Spleen (tissue), 11 donors: ENCODE data around the gene HSPB2. TPM values are rescaled to one million over a fixed set of nuclear protein-coding genes. Genes with fewer than 3 reads are reported as not detected.
"Not testable (repeated sequence)": the region's sequence is repeated elsewhere in the genome, so short reads cannot be mapped to it uniquely, and the experiment has no call there.

Source experiments
- DNase-seq: peaks from one replicate; pipeline ENCODE4 v3.0.0-alpha.2; 2020
- H3K27ac ChIP-seq, 8 donors: fragments of 200-600 bp; sonication (generic) in 7 of 8; 1 replicate in 4 of 8; 2 replicates in 4 of 8; pipeline versions ENCODE4 v1.5.0 to v1.8.0; 2016 to 2021; ENCODE audit warnings: inconsistent platforms in 4 of 8, mild to moderate bottlenecking in 4 of 8, moderate library complexity in 1 of 8
- H3K27me3 ChIP-seq, 7 donors: fragments of 200-600 bp; sonication (generic) in 6 of 7; replicated peaks in 1 of 7; 1 replicate in 4 of 7; 2 replicates in 3 of 7; pipeline versions ENCODE4 v1.5.0 to v1.8.0; 2016 to 2021; ENCODE audit warnings: inconsistent platforms in 3 of 7, mild to moderate bottlenecking in 1 of 7
- H3K36me3 ChIP-seq, 6 donors: fragments of 200-600 bp; sonication (generic) in 5 of 6; 1 replicate in 4 of 6; 2 replicates in 2 of 6; pipeline versions ENCODE4 v1.5.0 to v1.8.0; 2016 to 2021; ENCODE audit warnings: inconsistent platforms in 2 of 6
- H3K4me1 ChIP-seq, 6 donors: fragments of 200-600 bp; sonication (generic) in 5 of 6; 1 replicate in 3 of 6; 2 replicates in 3 of 6; pipeline versions ENCODE4 v1.5.0 to v1.8.0; 2016 to 2021; ENCODE audit warnings: inconsistent platforms in 3 of 6
- H3K4me3 ChIP-seq, 8 donors: fragments of 200-600 bp; sonication (generic) in 7 of 8; 1 replicate in 4 of 8; 2 replicates in 4 of 8; pipeline versions ENCODE4 v1.5.0 to v1.8.0; 2016 to 2021; ENCODE audit warnings: inconsistent platforms in 4 of 8, mild to moderate bottlenecking in 4 of 8, moderate library complexity in 2 of 8
- H3K9me3 ChIP-seq, 8 donors: fragments of 200-600 bp; sonication (generic) in 7 of 8; 1 replicate in 4 of 8; 2 replicates in 4 of 8; pipeline versions ENCODE4 v1.5.0 to v1.8.0; 2016 to 2021; ENCODE audit warnings: inconsistent platforms in 4 of 8
- POLR2A ChIP-seq, 3 donors: fragments of 450-650 bp; IDR thresholded peaks; one replicate each; pipeline ENCODE4 v1.5.1; 2017; ENCODE audit warnings: antibody characterized with exemption in 3 of 3, mild to moderate bottlenecking in 1 of 3
- POLR2AphosphoS5 ChIP-seq, 3 donors: sonication (generic); formaldehyde crosslinking; IDR thresholded peaks; one replicate each; pipeline ENCODE4 v1.5.1; 2017; ENCODE audit warnings: antibody characterized with exemption in 3 of 3
- WGBS, 5 donors: extraction: QIAGEN DNeasy Blood & Tissue Kit in 3 of 5; methylation state at CpG; one replicate each; pipeline versions ENCODE4 v1.1.5 to v1.1.7; 2013 to 2018; 5-methylcytosine and 5-hydroxymethylcytosine counted together
- intact Hi-C: fragments of 100-400 bp; cut with DNase I; formaldehyde crosslinking; loops from one replicate; pipeline ENCODE4 v1.15.0; 2023; ENCODE audit warnings: low total_unique reads
- polyA plus RNA-seq, 3 donors: library from polyadenylated mRNA; stranded (reverse); fragments of 200-250 nt; gene quantifications; one replicate each; pipeline ENCODE4 v1.2.1, GENCODE V29; 2013
- total RNA-seq, 7 donors: library from RNA; depleted of rRNA in 3 of 7; stranded (reverse); fragments of >200 nt in 3 of 7; fragmentation: NEBNext Ultra II Directional in 4 of 7; extraction: Animal tissue kit (Norgen Biotek cat#: 25700) in 4 of 7; gene quantifications; one replicate each; pipeline versions ENCODE4 v1.1.0 to v1.2.1, GENCODE V29; 2016 to 2021
- TF ChIP-seq, protein P1 (sequence below), 11 experiments: fragments of 200-600 bp in 7 of 11; fragments of 450-650 bp in 4 of 11; sonication (generic) in 4 of 11; IDR thresholded peaks in 8 of 11; conservative IDR thresholded peaks in 3 of 11; 1 replicate in 7 of 11; 2 replicates in 4 of 11; pipeline versions ENCODE4 v1.4.0 to v1.8.0; 2016 to 2021; ENCODE audit warnings: antibody characterized with exemption in 11 of 11, inconsistent platforms in 4 of 11, mild to moderate bottlenecking in 1 of 11
- donor health status: healthy with polysubstance abuse.
- donor health status: DM: no; HTN: no; CAD: no; lungs with moderate emphysema.
- donor health status: DM: no; HTN: no; CAD: no.
- donor health status: Bipolar disorder and iron deficiency.
- donor health status: healthy.
- donor health status: DM: no; HTN: no; CAD: no.
- donor health status: DM: yes; HTN: yes; CAD: no.

HSPB2 gene
- total and polyA plus RNA-seq, 10 donors, result 0.60 to 6.0 (median 1.8) TPM; not detected in 2

DNA sequence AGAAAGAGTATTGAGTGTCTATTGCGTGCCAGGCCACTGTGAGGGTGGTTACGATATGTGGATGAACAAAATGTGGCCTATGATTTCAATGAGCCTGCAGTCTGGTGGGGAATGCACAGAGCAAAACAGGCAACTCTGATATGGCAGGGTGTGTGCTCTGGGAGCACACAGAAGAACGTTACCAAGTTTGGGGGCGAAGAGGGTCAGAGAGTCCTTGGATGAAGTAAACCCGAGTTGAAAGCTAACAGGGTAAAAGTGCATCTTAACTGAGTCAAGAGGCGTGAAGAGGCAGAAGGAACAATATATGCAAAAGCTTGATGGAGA lies 32.9 kb upstream of the HSPB2 start:
- H3K4me1 ChIP-seq, result peaks cover 8 to 30% (median 17%) of the 10 kb centered on the region in 6 donors
- 50 to 54% (median 54%) methylated on average over 6 of the region's 6 CpGs for WGBS, 5 donors
- no peaks in the 10 kb centered on the region for H3K9me3 ChIP-seq
- intact Hi-C loops, result loop anchor here (2.0 kb wide), 1 partner anchor 47 kb away; no protein-coding TSS in a partner anchor
- peak overlapping the region; percentile 93 to 97 (median 96) for H3K27ac ChIP-seq
- DNase-seq, result no peak
- H3K36me3 ChIP-seq, result peaks cover 0 to 33% (median 8%) of the 10 kb centered on the region in 6 donors
- no peaks in the 10 kb centered on the region for H3K27me3 ChIP-seq
- H3K4me3 ChIP-seq, result peak overlapping the region; percentile 32 to 82 (median 68)
- TF ChIP-seq POLR2AphosphoS5 (IDR thresholded peaks at IDR 0.05) (no peak), POLR2A (IDR thresholded peaks at IDR 0.05) (no peak)
- TF ChIP-seq, protein P1, sequence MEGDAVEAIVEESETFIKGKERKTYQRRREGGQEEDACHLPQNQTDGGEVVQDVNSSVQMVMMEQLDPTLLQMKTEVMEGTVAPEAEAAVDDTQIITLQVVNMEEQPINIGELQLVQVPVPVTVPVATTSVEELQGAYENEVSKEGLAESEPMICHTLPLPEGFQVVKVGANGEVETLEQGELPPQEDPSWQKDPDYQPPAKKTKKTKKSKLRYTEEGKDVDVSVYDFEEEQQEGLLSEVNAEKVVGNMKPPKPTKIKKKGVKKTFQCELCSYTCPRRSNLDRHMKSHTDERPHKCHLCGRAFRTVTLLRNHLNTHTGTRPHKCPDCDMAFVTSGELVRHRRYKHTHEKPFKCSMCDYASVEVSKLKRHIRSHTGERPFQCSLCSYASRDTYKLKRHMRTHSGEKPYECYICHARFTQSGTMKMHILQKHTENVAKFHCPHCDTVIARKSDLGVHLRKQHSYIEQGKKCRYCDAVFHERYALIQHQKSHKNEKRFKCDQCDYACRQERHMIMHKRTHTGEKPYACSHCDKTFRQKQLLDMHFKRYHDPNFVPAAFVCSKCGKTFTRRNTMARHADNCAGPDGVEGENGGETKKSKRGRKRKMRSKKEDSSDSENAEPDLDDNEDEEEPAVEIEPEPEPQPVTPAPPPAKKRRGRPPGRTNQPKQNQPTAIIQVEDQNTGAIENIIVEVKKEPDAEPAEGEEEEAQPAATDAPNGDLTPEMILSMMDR (IDR thresholded peaks at IDR 0.05 in 8 of 11, conservative IDR thresholded peaks at IDR 0.05 in 3 of 11), result no peak

DNA sequence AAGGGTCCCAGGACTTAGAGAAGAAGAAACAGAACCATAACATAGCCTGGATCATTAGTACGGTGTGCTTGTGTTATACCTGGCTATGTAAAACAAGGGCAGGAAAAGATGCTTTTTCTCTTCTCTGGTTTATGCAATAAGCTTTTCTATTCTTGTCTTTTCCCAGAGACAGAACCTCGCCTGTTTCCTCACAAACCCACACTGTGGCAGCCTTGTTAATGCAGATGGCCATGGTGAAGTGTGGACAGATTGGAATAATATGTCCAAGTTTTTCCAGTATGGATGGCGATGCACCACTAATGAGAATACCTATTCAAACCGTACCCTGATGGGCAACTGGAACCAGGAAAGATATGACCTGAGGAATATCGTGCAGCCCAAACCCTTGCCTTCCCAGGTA lies 30.3 kb upstream of the HSPB2 start:
- 86 to 95% (median 90%) methylated on average over 5 of the region's 5 CpGs for WGBS, 5 donors
- Histone ChIP-seq H3K27me3 (no peaks in the 10 kb centered on the region), H3K36me3 (peaks cover 0 to 11% (median 0%) of the 10 kb centered on the region in 6 donors), H3K4me1 (peaks cover 8 to 28% (median 17%) of the 10 kb centered on the region in 6 donors), H3K9me3 (no peaks in the 10 kb centered on the region), H3K27ac (no peak overlapping the region), H3K4me3 (no peak overlapping the region)
- intact Hi-C loops, result no loop called here
- no peak for DNase-seq
- TF ChIP-seq POLR2A (IDR thresholded peaks at IDR 0.05), result no peak
- TF ChIP-seq, protein P1 (IDR thresholded peaks at IDR 0.05 in 8 of 11, conservative IDR thresholded peaks at IDR 0.05 in 3 of 11), result no peak
- TF ChIP-seq POLR2AphosphoS5 (IDR thresholded peaks at IDR 0.05), result no peak

DNA sequence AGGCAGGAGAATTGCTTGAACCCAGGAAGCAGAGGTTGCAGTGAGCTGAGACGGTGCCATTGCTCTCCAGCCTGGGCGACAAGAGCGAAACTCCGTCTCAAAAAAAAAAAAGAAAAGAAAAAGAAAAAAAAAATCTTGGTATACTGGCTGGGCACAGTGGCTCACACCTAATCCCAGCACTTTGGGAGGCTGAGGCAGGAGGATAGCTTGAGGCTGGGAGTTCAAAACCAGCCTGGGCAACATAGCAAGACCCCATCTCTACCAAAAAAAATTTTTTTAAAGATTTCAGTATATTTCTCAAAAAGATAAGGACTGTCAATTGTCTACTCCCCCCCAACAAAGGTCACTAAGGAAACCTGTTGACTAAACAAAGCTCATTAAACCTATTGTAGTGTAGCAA lies 27.5 kb upstream of the HSPB2 start:
- H3K9me3 ChIP-seq, DNase-seq, H3K4me1 ChIP-seq, H3K27ac ChIP-seq, intact Hi-C loops, H3K4me3 ChIP-seq, H3K27me3 ChIP-seq: not testable (repeated sequence)
- peaks cover 0 to 11% (median 0%) of the 10 kb centered on the region in 6 donors for H3K36me3 ChIP-seq
- WGBS, 5 donors, result 69 to 98% (median 92%) methylated on average over 4 of the region's 4 CpGs

DNA sequence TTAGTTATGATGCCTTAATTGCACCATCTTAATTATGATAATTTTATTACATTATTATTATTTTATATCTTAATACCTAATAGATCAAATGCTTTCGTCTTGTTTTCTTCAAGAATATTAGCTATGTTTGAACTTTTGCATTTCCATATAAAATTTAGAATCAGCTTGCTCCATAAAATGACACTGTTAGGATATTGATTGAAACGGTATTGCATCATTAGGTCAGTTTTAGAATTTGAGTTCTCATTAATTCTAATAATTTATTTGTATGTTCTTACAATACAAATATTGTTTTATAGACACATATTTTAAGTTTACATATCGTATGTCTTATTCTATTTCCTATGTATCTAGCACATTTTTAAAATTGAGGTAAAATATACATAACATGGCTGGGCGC lies 26.5 kb upstream of the HSPB2 start:
- 68 to 97% (median 93%) methylated on average over 4 of the region's 4 CpGs for WGBS, 5 donors
- TF ChIP-seq, protein P1 (IDR thresholded peaks at IDR 0.05 in 8 of 11, conservative IDR thresholded peaks at IDR 0.05 in 3 of 11), result no peak
- TF ChIP-seq POLR2A (IDR thresholded peaks at IDR 0.05) (no peak), POLR2AphosphoS5 (IDR thresholded peaks at IDR 0.05) (no peak)
- no peaks in the 10 kb centered on the region for H3K9me3 ChIP-seq

DNA sequence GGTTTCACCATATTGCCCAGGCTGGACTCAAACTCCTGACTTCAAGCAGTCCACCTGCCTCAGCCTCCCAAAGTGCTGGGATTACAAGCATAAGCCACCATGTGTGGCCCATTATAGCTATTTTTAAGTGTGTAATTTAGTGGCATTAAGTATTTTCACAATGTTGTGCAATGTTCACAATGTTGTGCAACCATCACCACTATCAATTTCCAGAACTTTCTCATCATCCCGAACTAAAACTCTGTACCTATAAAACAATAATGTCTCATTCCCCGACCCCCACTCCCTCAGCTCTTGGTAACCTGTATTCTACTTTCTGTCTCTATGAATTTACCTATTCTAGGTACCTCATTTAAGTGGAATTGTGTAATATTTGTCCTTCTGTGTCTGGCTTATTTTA lies 25.7 kb upstream of the HSPB2 start:
- Histone ChIP-seq H3K4me3 (no peak overlapping the region), H3K9me3 (peaks cover 0 to 2% (median under 1%) of the 10 kb centered on the region in 8 donors), H3K27ac (no peak overlapping the region), H3K36me3 (peaks cover 0 to 11% (median 0%) of the 10 kb centered on the region in 6 donors), H3K27me3 (no peaks in the 10 kb centered on the region), H3K4me1 (no peaks in the 10 kb centered on the region)
- WGBS, 5 donors, result 76 to 92% (median 84%) methylated on average over 2 of the region's 2 CpGs
- TF ChIP-seq, protein P1 (IDR thresholded peaks at IDR 0.05 in 8 of 11, conservative IDR thresholded peaks at IDR 0.05 in 3 of 11), result no peak
- no peak for TF ChIP-seq POLR2AphosphoS5 (IDR thresholded peaks at IDR 0.05)
- TF ChIP-seq POLR2A (IDR thresholded peaks at IDR 0.05), result no peak
- DNase-seq, result no peak
- intact Hi-C loops, result no loop called here

More for the DNA sequence above, 26.5 kb upstream of the HSPB2 start:
- Histone ChIP-seq H3K27ac (no peak overlapping the region), H3K36me3 (peaks cover 0 to 11% (median 0%) of the 10 kb centered on the region in 6 donors), H3K4me1 (no peaks in the 10 kb centered on the region), H3K27me3 (no peaks in the 10 kb centered on the region), H3K4me3 (no peak overlapping the region)
- DNase-seq, result no peak
- intact Hi-C loops, result no loop called here
